ENCODE results near the gene PAFAH1B2.

PAFAH1B2 gene

DNA sequence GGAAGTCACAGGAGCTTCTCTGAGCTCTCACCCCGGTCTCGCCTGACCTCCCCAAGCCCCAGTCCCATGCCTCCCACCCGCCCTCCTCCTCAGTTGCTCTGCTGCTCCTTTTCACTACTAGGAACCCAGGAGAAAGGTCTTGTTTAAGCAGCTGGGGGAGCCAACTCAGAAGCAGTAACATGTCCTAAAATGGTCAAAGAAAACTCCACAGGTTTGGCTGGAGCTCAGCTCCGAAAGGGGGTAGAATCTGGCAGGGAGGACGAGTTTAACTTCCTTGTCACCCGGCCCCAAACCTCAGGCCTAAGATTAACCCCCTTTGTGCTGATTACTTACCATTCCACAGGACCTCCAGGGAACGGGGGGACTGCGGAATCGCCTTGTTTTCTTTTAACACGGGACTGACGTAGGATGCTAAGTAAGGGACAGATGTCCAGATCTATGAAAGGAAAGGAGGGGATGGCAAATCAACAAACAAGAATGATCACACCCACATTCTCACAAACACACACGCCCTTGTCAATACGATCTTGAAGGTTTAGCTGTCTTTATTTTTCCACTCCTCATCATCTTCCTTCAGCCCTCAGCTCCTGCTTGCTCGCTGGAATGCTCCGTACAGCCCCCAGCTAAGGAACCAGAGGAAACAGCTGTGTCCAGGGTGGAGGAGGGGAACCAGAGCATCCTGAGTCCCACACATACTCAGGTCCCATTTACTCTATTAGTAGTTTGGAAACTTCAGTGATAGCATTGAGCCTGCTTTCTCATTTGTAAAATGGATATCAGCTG is 74.2 kb downstream of the PAFAH1B2 start:
- in situ Hi-C loops (cut with HindIII; ENCODE audit: low sequenced_read_pairs) = no loop called here

DNA sequence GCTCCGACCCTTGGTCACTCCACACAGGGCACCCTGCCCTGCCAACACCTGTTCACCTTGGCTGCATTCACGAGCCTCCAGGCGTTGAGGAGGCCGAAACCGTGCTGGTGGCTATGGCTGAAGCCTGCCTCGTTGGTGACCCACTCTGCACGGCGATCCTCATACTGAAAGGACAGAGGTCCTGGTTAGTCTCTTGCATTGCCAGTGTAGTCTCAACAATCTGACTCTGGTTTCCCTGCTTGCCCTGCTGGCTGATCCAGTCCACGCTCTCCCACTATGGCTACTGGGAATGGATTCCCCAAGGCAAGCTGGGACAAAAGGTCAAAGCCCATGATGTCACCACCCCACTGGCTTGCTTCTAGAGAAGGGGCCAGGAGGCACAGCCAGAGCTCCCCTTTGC is 74.9 kb downstream of the PAFAH1B2 start:
- in situ Hi-C loops (cut with HindIII; ENCODE audit: low sequenced_read_pairs) = no loop called here

DNA sequence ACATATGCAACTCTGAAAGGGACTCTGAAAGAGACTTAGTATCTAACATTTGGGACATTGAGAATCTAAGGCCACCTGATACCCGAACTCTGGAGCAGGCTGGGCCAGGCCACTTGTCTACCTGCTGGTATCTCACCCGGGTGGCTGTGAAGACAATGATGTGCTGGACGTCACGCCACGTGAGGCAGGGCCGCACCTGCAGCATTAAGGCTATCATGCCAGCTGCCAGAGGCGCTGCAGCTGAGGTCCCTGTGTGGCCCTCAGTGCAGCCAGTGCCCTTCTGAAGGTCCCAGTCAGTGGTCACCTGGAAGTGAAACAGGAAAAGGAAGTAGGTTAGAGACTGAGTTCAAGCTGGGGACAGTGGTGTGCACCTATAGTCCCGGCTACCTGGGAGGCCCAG is 75.4 kb downstream of the PAFAH1B2 start:
- in situ Hi-C loops (cut with HindIII; ENCODE audit: low sequenced_read_pairs) = no loop called here

DNA sequence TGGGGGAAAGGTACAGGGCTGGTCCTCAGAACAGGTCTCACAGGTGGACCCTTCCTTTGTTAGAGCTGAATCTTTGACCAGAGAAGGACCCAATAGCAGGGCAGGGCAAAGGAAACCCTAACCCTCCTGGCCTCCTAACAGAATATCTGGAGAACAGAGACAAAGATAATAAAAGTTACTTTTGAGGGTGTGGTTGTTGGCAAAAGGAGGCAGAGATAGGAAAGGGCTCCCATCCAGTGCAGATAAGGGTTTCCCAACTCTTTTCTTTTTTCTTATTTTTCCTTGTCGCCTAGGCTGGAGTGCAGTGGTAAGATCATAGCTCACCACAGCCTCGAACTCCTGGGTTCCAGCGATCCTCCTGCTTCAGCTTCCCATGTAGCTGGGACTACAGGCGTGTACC is 75.9 kb downstream of the PAFAH1B2 start:
- in situ Hi-C loops (cut with HindIII; ENCODE audit: low sequenced_read_pairs) = no loop called here

DNA sequence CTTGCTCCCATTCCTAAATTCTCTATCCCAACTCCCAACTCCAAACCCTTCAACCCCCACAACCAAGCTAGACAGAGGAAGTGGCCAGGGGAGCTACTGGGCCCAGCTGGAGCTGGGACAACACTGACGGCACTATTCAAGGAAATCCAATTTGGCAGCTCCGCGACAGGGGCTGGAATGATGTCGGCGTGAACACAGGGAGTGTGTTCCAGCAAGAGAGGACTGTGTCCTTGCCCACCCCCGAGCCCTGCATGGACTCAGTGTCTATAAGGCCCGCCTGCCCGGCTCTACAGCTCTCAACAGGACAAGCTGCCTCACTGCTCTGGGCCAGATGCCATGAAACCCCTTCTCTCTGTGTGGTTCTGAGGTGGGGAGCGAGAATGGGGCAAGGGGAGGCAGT is 76.5 kb downstream of the PAFAH1B2 start:
- in situ Hi-C loops (cut with HindIII; ENCODE audit: low sequenced_read_pairs) = no loop called here

DNA sequence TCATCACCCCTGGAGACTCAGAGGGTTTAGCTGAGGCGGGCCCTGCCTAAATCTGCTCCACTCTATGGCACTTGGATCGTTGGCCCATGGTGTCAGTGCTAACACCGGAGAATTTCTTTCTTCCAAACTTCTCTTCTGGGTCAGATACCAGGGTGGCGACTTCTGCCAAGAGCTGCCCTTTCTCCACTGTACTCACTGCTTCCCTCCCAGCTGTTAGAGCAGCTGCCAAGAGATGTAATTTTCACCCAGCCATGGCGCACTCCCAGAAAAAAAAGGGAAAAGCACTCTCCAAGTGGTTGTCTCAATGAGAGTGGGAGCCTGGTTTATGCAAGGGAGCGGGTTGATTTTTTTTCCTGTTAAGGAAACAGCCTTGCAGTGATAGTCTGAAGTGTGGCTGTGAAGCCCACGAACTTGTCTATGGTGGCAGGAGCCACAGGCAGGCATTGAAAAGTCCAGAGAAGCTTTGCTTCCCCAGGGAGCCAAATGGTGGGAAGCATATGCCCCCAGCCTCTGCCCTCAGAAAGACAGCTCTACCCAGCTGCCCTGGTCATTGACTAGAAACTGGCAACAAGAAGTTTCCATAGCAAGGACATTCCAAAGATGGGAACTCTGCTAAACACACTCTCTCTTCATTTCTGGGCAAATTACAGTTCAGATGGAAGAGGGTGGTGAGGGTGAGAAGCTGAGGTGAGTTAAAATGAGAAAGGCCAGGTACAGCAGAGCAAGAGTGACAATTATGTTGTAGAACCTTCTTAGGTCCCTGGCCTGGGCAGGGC is 77.1 kb downstream of the PAFAH1B2 start:
- in situ Hi-C loops (cut with HindIII; ENCODE audit: low sequenced_read_pairs) = no loop called here

DNA sequence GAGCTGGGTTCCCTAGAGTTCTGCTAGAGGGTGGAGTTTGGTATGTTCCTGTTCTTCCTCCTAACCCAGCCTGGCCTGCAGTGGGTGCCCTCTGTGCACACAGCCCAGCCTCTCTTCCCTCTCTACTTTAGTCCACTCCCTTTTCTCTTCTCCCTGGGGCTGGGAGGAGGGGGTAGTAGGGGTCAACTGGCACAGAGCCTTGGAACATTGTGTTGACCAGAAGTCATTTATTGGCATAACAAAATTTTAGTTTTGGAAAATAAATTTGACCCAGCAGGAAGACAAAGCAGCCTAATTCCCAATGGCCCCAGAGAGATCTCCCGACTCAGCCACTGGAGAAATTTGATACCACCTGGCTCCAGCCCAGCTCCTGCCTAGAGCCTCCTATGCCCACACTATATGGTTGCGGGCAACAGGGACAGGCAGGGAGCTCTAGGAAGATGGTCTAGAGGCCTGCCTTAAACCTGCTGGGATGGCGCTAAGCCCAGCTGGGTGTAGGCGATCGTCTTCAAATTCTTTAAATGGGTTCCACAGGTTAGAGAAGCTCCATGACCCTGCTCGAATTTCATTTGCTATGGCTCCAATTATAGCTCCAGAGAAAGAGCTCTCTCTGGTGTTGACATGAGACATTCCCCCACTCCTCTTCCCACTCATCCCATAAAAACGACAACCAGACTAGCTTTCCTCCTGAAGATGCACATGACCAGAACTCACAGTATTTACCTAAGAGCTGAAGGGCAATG is 77.9 kb downstream of the PAFAH1B2 start:
- in situ Hi-C loops (cut with HindIII; ENCODE audit: low sequenced_read_pairs) = no loop called here

DNA sequence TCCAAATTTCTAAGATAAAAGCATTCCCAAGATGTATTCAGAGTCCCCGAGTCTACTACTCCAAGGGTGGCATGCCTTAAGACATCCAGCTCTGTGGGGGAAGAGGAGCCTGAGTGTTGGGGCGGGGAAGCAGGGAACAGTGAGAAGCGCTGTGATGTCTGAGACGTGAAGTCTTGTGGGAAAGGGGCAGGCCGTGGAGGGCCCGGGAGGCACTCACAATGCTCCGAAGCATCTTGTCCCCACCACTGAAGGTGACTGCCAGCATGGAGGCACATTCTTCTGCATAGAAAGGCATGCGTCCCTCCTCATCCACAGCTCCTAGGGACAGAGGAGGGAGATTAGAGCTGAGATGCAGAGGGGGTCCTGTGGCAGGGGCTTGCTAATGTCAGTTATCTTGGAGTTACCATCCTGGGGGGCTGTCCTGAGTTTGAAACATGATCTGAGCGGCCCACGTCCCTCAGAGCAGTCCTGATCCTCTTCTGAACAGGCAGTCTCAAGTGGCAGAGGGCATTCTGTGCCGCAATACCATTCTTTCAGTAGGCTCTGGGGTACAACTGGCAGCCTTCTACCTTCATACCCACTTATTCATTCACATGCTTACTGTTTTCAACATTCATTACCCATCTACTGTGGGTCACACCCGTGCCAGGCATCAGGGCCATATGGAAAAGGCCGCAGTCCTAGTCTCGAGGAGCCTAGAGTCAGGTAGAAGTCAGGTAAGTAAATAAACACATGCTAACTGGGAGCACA is 79.1 kb downstream of the PAFAH1B2 start:
- in situ Hi-C loops (cut with HindIII; ENCODE audit: low sequenced_read_pairs) = no loop called here

DNA sequence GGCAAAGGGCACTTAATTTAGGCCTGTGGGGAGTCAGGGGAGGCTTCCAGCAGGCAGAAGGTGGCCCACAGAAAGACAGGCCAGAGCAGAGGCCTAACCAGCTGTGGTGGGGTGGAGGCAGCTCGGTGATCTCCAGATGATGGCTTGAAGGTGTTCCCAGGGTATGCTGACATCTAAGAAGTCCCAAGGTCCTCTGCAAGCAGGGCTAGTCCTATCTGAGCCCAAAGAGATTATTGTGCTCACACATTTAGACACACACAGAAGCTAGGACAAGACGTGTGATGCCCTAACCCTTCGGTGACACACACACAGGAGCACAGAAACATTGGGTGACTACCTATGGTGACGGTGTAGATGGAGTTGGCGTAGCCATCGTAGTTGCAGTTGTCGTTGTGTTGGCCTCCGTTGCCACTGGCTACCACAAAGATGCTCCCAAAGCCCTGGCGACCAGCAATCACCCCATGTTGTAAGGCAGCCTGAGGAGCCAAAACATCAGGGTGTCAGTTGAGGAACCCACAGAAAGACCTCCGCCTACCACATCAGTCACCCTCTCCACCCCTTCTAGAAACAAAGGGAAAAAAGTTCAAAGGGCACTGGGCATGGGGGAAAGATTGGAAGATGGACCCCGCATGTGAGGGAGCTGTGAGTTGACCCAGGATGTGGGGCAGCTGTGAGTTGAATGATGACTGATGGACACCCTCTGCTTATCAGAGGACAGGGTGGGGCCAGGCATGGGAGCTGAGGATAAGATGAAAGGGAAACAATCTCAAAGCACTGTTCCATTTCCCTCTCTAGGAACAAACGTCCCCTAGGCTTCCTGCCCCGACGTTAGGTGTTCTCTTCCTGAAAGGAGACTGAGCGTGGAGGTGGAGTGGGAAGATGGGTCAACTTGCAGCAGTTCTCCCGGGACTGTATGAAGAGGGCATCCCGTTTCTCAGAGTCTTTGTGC is 79.9 kb downstream of the PAFAH1B2 start:
- in situ Hi-C loops (cut with HindIII; ENCODE audit: low sequenced_read_pairs) = no loop called here

DNA sequence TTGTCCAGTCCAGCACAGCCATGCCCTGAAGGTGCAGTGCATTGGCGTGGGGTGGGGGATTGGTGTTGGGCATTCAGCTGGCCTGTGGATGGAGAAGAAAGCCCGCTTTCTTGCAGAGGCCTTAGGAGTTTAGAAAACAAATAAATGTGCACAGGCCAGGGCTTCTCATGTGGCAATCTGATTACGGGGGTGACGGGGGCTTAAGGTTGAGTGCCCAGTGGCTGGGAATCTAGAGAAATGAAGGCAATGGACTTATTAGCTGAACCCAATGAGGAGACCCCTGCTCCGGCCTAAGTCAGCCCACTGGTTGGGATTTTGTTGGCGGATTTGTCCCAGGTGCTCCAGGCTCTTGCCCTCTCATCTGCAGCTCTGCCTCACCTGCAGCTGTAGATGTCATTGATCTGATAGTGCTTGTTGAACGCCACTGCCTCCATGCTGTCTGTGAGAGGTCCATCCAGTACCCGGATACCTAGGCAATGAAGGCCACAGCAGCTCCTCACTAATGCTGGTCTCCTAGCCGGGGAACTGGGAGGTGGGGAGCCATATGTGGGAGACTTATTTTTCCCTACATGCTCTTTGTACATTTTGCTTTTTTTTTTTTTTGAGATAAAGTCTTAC is 81.6 kb downstream of the PAFAH1B2 start:
- in situ Hi-C loops (cut with HindIII; ENCODE audit: low sequenced_read_pairs) = no loop called here

Measured in endothelial cell of hepatic sinusoid (primary cell).